Trophoblast cell (in vitro differentiated cells and primary cell): Measurements from ENCODE around the gene P2RX7.

ENCODE experiments used
- DNase-seq, 2 donors: peaks; one replicate each; pipeline ENCODE4 v3.0.0-alpha.2; 2016
- H2AFZ ChIP-seq: 2 replicates; pipeline ENCODE4 v1.6.1; 2013; ENCODE audit warnings: low read length, moderate library complexity, mild to moderate bottlenecking; ENCODE audit not compliant: insufficient read depth, poor library complexity
- H2AK5ac ChIP-seq: 2 replicates; pipeline ENCODE4 v1.6.1; 2013; ENCODE audit warnings: mild to moderate bottlenecking, low read length
- H2BK120ac ChIP-seq: 2 replicates; pipeline ENCODE4 v1.6.1; 2013; ENCODE audit warnings: low read length, mild to moderate bottlenecking, moderate library complexity; ENCODE audit not compliant: insufficient read depth, poor library complexity
- H2BK12ac ChIP-seq: 2 replicates; pipeline ENCODE4 v1.6.1; 2013; ENCODE audit warnings: mild to moderate bottlenecking, low read length, moderate library complexity
- H2BK5ac ChIP-seq: 2 replicates; pipeline ENCODE4 v1.6.1; 2013; ENCODE audit warnings: low read length, low read depth, moderate library complexity, mild to moderate bottlenecking; ENCODE audit not compliant: poor library complexity
- H3K14ac ChIP-seq: 2 replicates; pipeline ENCODE4 v1.6.1; 2013; ENCODE audit warnings: mild to moderate bottlenecking, low read length
- H3K18ac ChIP-seq: 2 replicates; pipeline ENCODE4 v1.6.1; 2013; ENCODE audit warnings: mild to moderate bottlenecking, low read length
- H3K23ac ChIP-seq: 2 replicates; pipeline ENCODE4 v1.6.1; 2013; ENCODE audit warnings: low read length
- H3K27ac ChIP-seq: 2 replicates; pipeline ENCODE4 v1.5.1; 2013; ENCODE audit warnings: low read depth, mild to moderate bottlenecking, inconsistent platforms, low read length, moderate library complexity
- H3K27me3 ChIP-seq: 2 replicates; pipeline ENCODE4 v1.6.1; 2013; ENCODE audit warnings: inconsistent platforms, mild to moderate bottlenecking, low read length, moderate library complexity; ENCODE audit not compliant: insufficient read depth
- H3K36me3 ChIP-seq, 2 experiments: 1 replicate in 1 of 2; 2 replicates in 1 of 2; pipeline ENCODE4 v1.6.1; 2013; ENCODE audit warnings: low read length in 2 of 2, mild to moderate bottlenecking in 2 of 2, moderate library complexity in 1 of 2; ENCODE audit not compliant: insufficient read depth in 2 of 2, control insufficient read depth in 1 of 2
- H3K4ac ChIP-seq: 2 replicates; pipeline ENCODE4 v1.6.1; 2013; ENCODE audit warnings: low read depth, mild to moderate bottlenecking, low read length, moderate library complexity
- H3K4me1 ChIP-seq, 2 experiments: 1 replicate in 1 of 2; 2 replicates in 1 of 2; pipeline ENCODE4 v1.6.1; 2013; ENCODE audit warnings: low read length in 2 of 2, mild to moderate bottlenecking in 2 of 2, moderate library complexity in 1 of 2; ENCODE audit not compliant: insufficient read depth in 2 of 2, control insufficient read depth in 1 of 2
- H3K4me2 ChIP-seq: 2 replicates; pipeline ENCODE4 v1.6.1; 2013; ENCODE audit warnings: inconsistent platforms, mild to moderate bottlenecking, low read length, moderate library complexity
- H3K4me3 ChIP-seq: 2 replicates; pipeline ENCODE4 v1.5.1; 2013; ENCODE audit warnings: mild to moderate bottlenecking, low read depth, low read length, inconsistent platforms
- H3K79me1 ChIP-seq: one replicate; pipeline ENCODE4 v1.6.1; 2013; ENCODE audit warnings: low read length
- H3K79me2 ChIP-seq: 2 replicates; pipeline ENCODE4 v1.6.1; 2013; ENCODE audit warnings: low read length, mild to moderate bottlenecking; ENCODE audit not compliant: control insufficient read depth, insufficient read depth, poor library complexity
- H3K9ac ChIP-seq: 2 replicates; pipeline ENCODE4 v1.6.1; 2013; ENCODE audit warnings: mild to moderate bottlenecking, low read length
- H3K9me3 ChIP-seq: 2 replicates; pipeline ENCODE4 v1.6.1; 2013; ENCODE audit warnings: low read depth, mild to moderate bottlenecking, control low read depth, inconsistent platforms, low read length; ENCODE audit not compliant: insufficient read depth
- H4K12ac ChIP-seq: 2 replicates; pipeline ENCODE4 v1.6.1; 2013; ENCODE audit warnings: low read depth, mild to moderate bottlenecking, low read length, moderate library complexity
- H4K8ac ChIP-seq: 2 replicates; pipeline ENCODE4 v1.6.1; 2013; ENCODE audit warnings: low read depth, mild to moderate bottlenecking, low read length, moderate library complexity
- H4K91ac ChIP-seq: one replicate; pipeline ENCODE4 v1.6.1; 2013; ENCODE audit warnings: low read depth, mild to moderate bottlenecking, low read length, moderate library complexity
- WGBS: extraction: QIAGEN DNeasy Blood & Tissue Kit; methylation state at CpG from one replicate; pipeline ENCODE4 v1.1.7; 2013; ENCODE audit warnings: missing lambda C conversion rate; ENCODE audit not compliant: insufficient read length, insufficient coverage; ENCODE audit errors: extremely low coverage; 5-methylcytosine and 5-hydroxymethylcytosine counted together

Gene P2RX7

DNA sequence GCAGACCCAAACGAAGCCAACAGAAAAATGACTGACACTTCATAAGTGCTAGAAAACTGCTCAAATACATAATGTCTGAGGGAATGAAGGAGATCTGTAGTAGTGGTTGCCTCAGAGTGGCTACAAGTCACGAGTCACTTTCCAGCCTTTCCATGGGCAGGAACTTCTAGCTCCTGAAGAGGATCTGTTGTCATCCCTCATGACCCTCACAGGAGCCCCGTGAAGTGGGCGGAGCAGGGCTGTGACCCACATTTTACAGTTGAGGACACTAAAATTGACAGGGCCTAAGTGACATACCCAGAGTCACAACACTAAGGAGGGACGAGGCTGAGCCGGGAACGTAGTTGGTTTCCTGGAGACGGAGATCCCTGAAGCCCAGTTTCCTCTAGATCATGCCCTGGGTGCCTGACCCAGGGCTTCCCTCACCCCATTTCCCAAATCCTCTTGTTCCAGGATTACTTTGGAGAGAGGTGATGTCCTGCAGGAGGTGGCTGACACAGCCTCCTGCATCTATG lies 45.8 kb upstream of the P2RX7 start:
- Histone ChIP-seq H3K36me3 (no peaks in the 10 kb centered on the region), H3K4me2 (no peak overlapping the region), H2AK5ac (no peak overlapping the region), H3K27ac (no peak overlapping the region), H3K79me2 (no peaks in the 10 kb centered on the region), H3K4me1 (no peaks in the 10 kb centered on the region), H2BK5ac (no peak overlapping the region), H2AFZ (no peak overlapping the region), H3K27me3 (no peaks in the 10 kb centered on the region), H4K12ac (no peak overlapping the region), H3K4me3 (no peak overlapping the region), H2BK12ac (no peak overlapping the region), H3K14ac (no peak overlapping the region), H3K18ac (no peak overlapping the region), H3K4ac (no peak overlapping the region), H4K8ac (no peak overlapping the region), H2BK120ac (no peak overlapping the region), H4K91ac (no peak overlapping the region), H3K9me3 (no peaks in the 10 kb centered on the region), H3K9ac (no peak overlapping the region), H3K23ac (no peak overlapping the region), H3K79me1 (no peaks in the 10 kb centered on the region)
- WGBS = no CpG with 5 or more reads among the region's 8 CpGs
- no peak for DNase-seq

DNA sequence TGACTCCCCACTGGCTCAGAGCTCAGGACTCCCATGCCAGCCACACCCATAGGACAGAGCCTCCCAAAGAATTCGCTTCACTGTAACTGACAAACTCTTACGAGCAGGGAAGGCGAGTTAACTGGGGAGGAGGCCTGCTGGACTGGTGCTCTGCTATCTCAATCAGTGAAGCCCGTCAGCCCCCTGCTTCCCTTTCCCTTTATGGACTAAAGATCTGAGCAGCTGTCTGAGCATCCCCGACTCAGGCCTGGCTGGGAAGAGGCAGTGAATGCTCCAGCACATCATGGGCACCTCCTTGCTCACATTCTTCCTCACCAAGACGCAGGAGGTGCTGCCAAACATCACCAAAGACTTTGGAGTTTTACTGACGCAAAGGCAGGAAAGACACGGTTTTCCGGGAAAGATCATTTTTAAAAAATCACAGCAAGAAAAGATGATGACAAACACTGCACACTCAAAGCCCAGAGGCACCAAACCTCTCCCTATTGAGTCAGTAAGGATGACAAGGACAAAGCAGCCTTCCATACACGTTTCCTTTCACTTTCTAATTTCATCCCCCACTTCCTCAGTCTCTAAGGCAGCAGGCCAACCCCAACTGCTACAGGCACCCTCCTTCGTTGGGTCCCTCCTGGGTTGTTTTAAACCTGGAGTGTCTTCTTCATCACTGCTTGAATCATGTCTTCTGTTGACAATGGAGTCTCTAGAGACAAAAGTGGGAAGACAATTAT lies 45.0 kb upstream of the P2RX7 start:
- no peaks in the 10 kb centered on the region for H3K79me1 ChIP-seq
- H4K12ac ChIP-seq = no peak overlapping the region
- H3K79me2 ChIP-seq = no peaks in the 10 kb centered on the region
- H4K8ac ChIP-seq = no peak overlapping the region
- no peak overlapping the region for H3K23ac ChIP-seq
- H2BK120ac ChIP-seq = no peak overlapping the region
- H3K4me2 ChIP-seq = no peak overlapping the region
- H3K4ac ChIP-seq = no peak overlapping the region
- H3K4me1 ChIP-seq = no peaks in the 10 kb centered on the region
- no peak overlapping the region for H3K14ac ChIP-seq
- no peaks in the 10 kb centered on the region for H3K27me3 ChIP-seq
- DNase-seq = no peak
- no peak overlapping the region for H3K9ac ChIP-seq
- no peaks in the 10 kb centered on the region for H3K36me3 ChIP-seq
- no peaks in the 10 kb centered on the region for H3K9me3 ChIP-seq
- H3K27ac ChIP-seq = no peak overlapping the region
- H2AFZ ChIP-seq = no peak overlapping the region
- H3K4me3 ChIP-seq = no peak overlapping the region
- H2BK5ac ChIP-seq = no peak overlapping the region
- H3K18ac ChIP-seq = no peak overlapping the region
- no peak overlapping the region for H2AK5ac ChIP-seq
- WGBS = no CpG with 5 or more reads among the region's 11 CpGs
- H4K91ac ChIP-seq = no peak overlapping the region
- H2BK12ac ChIP-seq = no peak overlapping the region

DNA sequence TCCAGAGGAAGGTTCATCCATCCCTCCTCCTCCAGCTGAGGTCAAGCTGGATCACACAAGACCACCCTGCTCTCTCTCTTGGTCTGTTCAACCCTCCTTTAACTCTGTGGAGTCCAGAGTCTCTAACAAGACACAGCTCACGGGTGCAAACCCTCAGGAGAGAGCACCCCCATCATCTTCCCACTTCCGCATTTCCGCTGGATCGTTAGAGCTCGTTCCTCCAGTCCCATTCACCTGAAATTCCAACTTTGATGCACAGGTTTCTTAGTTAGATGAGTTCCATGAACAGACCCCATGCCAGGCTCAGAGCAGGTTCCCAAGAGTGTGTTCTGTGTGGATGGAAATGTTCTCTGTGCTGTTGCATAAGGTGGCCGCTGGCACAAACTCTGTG lies 44.5 kb upstream of the P2RX7 start:
- Histone ChIP-seq H3K27me3 (no peaks in the 10 kb centered on the region), H3K36me3 (no peaks in the 10 kb centered on the region), H4K12ac (no peak overlapping the region), H3K4me3 (no peak overlapping the region), H3K9ac (no peak overlapping the region), H4K8ac (no peak overlapping the region), H3K27ac (no peak overlapping the region), H3K14ac (no peak overlapping the region), H2BK120ac (no peak overlapping the region), H2BK5ac (no peak overlapping the region), H3K23ac (no peak overlapping the region), H2BK12ac (no peak overlapping the region), H4K91ac (no peak overlapping the region), H3K4me2 (no peak overlapping the region), H3K4ac (no peak overlapping the region), H2AFZ (no peak overlapping the region), H3K79me2 (no peaks in the 10 kb centered on the region), H3K4me1 (no peaks in the 10 kb centered on the region), H2AK5ac (no peak overlapping the region), H3K9me3 (no peaks in the 10 kb centered on the region), H3K79me1 (no peaks in the 10 kb centered on the region), H3K18ac (no peak overlapping the region)
- no peak for DNase-seq
- no CpG with 5 or more reads among the region's 6 CpGs for WGBS

GRCh38 chr12:121089031-121089812 lies 43.5 kb upstream of the P2RX7 start:
- no CpG with 5 or more reads among the region's 14 CpGs for WGBS
- Histone ChIP-seq H2AFZ (no peak overlapping the region), H3K79me2 (no peaks in the 10 kb centered on the region)

More at GRCh38 chr12:121089031-121089812, 43.5 kb upstream of the P2RX7 start:
- H3K79me1 ChIP-seq = no peaks in the 10 kb centered on the region
- no peak for DNase-seq
- H3K18ac ChIP-seq = no peak overlapping the region
- no peak overlapping the region for H2BK120ac ChIP-seq
- H3K27ac ChIP-seq = no peak overlapping the region
- no peak overlapping the region for H2AK5ac ChIP-seq
- H2BK12ac ChIP-seq = no peak overlapping the region
- H3K4me1 ChIP-seq = no peaks in the 10 kb centered on the region
- H3K9ac ChIP-seq = no peak overlapping the region
- no peak overlapping the region for H4K12ac ChIP-seq
- no peak overlapping the region for H4K8ac ChIP-seq
- no peak overlapping the region for H4K91ac ChIP-seq
- H3K4me2 ChIP-seq = no peak overlapping the region
- no peak overlapping the region for H3K14ac ChIP-seq
- no peaks in the 10 kb centered on the region for H3K36me3 ChIP-seq
- H3K4ac ChIP-seq = no peak overlapping the region
- H3K4me3 ChIP-seq = no peak overlapping the region
- no peak overlapping the region for H3K23ac ChIP-seq
- H2BK5ac ChIP-seq = no peak overlapping the region
- H3K9me3 ChIP-seq = no peaks in the 10 kb centered on the region
- no peaks in the 10 kb centered on the region for H3K27me3 ChIP-seq
